DMS 273 treated with DMSO at 0.1 percent for 48 hours (cell line): Measurements from ENCODE around the gene SS18L1.

ENCODE experiments used
- DNase-seq: peaks from one replicate; lab custom pipeline; 2025; lab: John Stamatoyannopoulos, UW

The SS18L1 gene

GRCh38 chr20:62120365-62120762, 23.2 kb upstream of the SS18L1 start:
- DNase-seq: no peak

- DNase-seq: peak; percentile 62
These were observed 22.4 kb upstream of the SS18L1 start for GRCh38 chr20:62120990-62121775.

- peak; percentile 89 for DNase-seq
These were observed 21.6 kb upstream of the SS18L1 start, which contains the start of gene LSM14B for GRCh38 chr20:62121776-62122653. Gene LSM14B (plus strand): TSS chr20:62122475. CDS start chr20:62122667, 192 bp downstream.

GRCh38 chr20:62122654-62123449, 20.7 kb upstream of the SS18L1 start:
- DNase-seq: peak; percentile 65

- no peak for DNase-seq
These were observed 20.0 kb upstream of the SS18L1 start for GRCh38 chr20:62123450-62124118.

GRCh38 chr20:62126141-62126540, 17.4 kb upstream of the SS18L1 start:
- DNase-seq: no peak

GRCh38 chr20:62127799-62128198, 15.8 kb upstream of the SS18L1 start:
- DNase-seq: no peak

GRCh38 chr20:62128502-62128901, 15.1 kb upstream of the SS18L1 start:
- DNase-seq: no peak

- DNase-seq: no peak
These were observed 13.6 kb upstream of the SS18L1 start for GRCh38 chr20:62129731-62130531.

GRCh38 chr20:62131560-62132320, 11.8 kb upstream of the SS18L1 start:
- DNase-seq: no peak

- DNase-seq: no peak
These were observed 11.1 kb upstream of the SS18L1 start for GRCh38 chr20:62132421-62132820.

GRCh38 chr20:62133051-62133845, 10.3 kb upstream of the SS18L1 start:
- no peak for DNase-seq

- DNase-seq: no peak
These were observed 9.7 kb upstream of the SS18L1 start for GRCh38 chr20:62133864-62134263.

GRCh38 chr20:62134735-62135231, 8.8 kb upstream of the SS18L1 start:
- DNase-seq: no peak

GRCh38 chr20:62135573-62136266, 7.8 kb upstream of the SS18L1 start:
- DNase-seq: no peak

- DNase-seq: peak; percentile 16
These were observed 7.1 kb upstream of the SS18L1 start for GRCh38 chr20:62136283-62137091.

GRCh38 chr20:62137092-62137384, 6.5 kb upstream of the SS18L1 start:
- DNase-seq: no peak
